ENCODE results near the gene PTCRA. TPM values are rescaled to one million over a fixed set of nuclear protein-coding genes. Genes with fewer than 3 reads are reported as not detected.

Gene PTCRA
- total RNA-seq, 4 donors from 2014 or later: not detected

DNA sequence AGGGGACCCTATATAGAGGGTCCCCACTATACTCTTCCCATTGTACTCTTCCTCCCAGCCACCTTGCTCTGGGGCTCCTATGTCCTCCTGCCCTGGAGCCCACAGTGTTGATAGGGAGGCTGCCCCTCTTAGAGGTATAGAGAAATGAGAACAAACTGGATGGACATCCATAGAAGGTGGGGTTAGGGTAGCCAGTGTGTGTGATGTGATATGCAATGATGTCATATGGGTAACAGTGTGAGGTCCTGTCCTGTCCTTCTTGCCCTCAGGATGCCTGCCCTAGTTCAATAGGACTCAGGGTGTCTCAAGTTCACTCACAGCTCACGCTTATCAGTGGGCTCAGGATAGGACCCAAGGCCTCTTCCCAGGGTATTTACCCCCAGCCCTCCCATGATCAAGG, 435 bp downstream of the PTCRA start:
- intact Hi-C loops (cut with DNase I; ENCODE audit: low total_unique reads) (no loop called here), in situ Hi-C loops (cut with MboI; ENCODE audit: low pct_ligation_motif_present in 1 of 4, low pct_unique_long_range_greater_than_20kb in 1 of 4, low sequenced_read_pairs in 3 of 4) (no loop called here)
- WGBS, 2 donors (ENCODE audit: low coverage in 1 of 2): 88% methylated on average over 1 of the region's 1 CpG; no CpG with 5 or more reads in 1 of the 2 donors
- H3K27me3 ChIP-seq: peaks cover 18% of the 10 kb centered on the region
- H3K9me3 ChIP-seq: no peaks in the 10 kb centered on the region
- no peaks in the 10 kb centered on the region for H3K36me3 ChIP-seq
- TF ChIP-seq POLR2AphosphoS5 (IDR thresholded peaks at IDR 0.05): no peak
- no peak for TF ChIP-seq POLR2A (IDR thresholded peaks at IDR 0.05)
- no peak for TF ChIP-seq EP300 (IDR thresholded peaks at IDR 0.05; ENCODE audit: low read depth)
- TF ChIP-seq, protein P1, sequence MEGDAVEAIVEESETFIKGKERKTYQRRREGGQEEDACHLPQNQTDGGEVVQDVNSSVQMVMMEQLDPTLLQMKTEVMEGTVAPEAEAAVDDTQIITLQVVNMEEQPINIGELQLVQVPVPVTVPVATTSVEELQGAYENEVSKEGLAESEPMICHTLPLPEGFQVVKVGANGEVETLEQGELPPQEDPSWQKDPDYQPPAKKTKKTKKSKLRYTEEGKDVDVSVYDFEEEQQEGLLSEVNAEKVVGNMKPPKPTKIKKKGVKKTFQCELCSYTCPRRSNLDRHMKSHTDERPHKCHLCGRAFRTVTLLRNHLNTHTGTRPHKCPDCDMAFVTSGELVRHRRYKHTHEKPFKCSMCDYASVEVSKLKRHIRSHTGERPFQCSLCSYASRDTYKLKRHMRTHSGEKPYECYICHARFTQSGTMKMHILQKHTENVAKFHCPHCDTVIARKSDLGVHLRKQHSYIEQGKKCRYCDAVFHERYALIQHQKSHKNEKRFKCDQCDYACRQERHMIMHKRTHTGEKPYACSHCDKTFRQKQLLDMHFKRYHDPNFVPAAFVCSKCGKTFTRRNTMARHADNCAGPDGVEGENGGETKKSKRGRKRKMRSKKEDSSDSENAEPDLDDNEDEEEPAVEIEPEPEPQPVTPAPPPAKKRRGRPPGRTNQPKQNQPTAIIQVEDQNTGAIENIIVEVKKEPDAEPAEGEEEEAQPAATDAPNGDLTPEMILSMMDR (IDR thresholded peaks at IDR 0.05): no peak
- H3K4me1 ChIP-seq: peaks cover 0 to 6% (median 4%) of the 10 kb centered on the region in 4 donors
- DNase-seq: no peak
- H3K4me3 ChIP-seq: no peak overlapping the region
- H3K27ac ChIP-seq: no peak overlapping the region

DNA sequence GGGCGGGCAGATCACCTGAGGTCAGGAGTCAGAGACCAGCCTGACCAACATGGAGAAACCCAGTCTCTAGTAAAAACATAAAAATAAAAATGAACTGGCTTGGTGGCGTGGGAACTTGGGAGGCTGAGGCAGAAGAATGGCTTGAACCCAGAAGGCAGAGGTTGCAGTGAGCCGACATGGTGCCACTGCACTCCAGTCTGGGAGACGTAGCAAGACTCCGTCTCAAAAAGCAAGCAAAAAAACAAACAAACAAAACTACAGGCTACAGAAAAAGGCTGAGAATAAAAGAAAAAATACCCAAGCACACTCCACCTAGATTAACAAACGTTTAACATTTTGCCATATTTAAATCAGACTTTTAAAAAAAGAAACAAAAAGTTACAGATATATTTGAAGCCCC, 5.9 kb downstream of the PTCRA start:
- Histone ChIP-seq H3K27me3 (peaks cover 3% of the 10 kb centered on the region), H3K4me1 (no peaks in the 10 kb centered on the region), H3K27ac (no peak overlapping the region), H3K4me3 (no peak overlapping the region), H3K36me3 (no peaks in the 10 kb centered on the region), H3K9me3 (no peaks in the 10 kb centered on the region)
- 61 to 73% methylated on average over 3 to 6 of the region's 6 CpGs for WGBS, 2 donors (ENCODE audit: low coverage in 1 of 2)
- in situ Hi-C loops (cut with MboI; ENCODE audit: low pct_ligation_motif_present in 1 of 4, low pct_unique_long_range_greater_than_20kb in 1 of 4, low sequenced_read_pairs in 3 of 4): no loop called here
- DNase-seq: no peak
- TF ChIP-seq POLR2AphosphoS5 (IDR thresholded peaks at IDR 0.05): no peak
- TF ChIP-seq, protein P1 (IDR thresholded peaks at IDR 0.05): no peak
- TF ChIP-seq EP300 (IDR thresholded peaks at IDR 0.05; ENCODE audit: low read depth): no peak
- TF ChIP-seq POLR2A (IDR thresholded peaks at IDR 0.05): no peak
- intact Hi-C loops (cut with DNase I; ENCODE audit: low total_unique reads): no loop called here

DNA sequence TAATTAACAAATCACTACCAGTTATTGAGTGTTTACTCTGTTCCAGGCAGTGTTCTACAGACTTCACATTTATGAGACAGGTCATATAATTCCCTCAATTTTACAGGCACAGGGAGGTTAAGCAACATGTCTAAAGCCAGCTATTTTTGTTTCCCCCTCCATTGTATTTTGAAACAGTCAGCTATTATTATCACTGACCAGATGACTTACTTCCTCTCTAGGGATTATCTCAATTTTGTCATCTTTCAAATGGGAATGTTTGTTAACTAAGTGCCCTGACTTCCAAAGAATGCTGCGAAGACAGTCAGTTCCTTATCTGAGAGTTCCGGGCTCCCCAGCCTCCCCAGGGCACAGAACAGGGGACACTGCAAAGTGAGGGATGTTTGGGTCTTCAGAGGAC, 7.8 kb downstream of the PTCRA start:
- Histone ChIP-seq H3K9me3 (no peaks in the 10 kb centered on the region), H3K36me3 (no peaks in the 10 kb centered on the region), H3K27ac (no peak overlapping the region), H3K4me3 (no peak overlapping the region), H3K4me1 (peaks cover 0 to 9% (median 4%) of the 10 kb centered on the region in 4 donors), H3K27me3 (peaks cover 3% of the 10 kb centered on the region)
- TF ChIP-seq POLR2AphosphoS5 (IDR thresholded peaks at IDR 0.05) (no peak), POLR2A (IDR thresholded peaks at IDR 0.05) (no peak)
- DNase-seq: no peak
- WGBS, 2 donors (ENCODE audit: low coverage in 1 of 2): 94% methylated on average over 2 of the region's 2 CpGs; no CpG with 5 or more reads in 1 of the 2 donors
- in situ Hi-C loops (cut with MboI; ENCODE audit: low pct_ligation_motif_present in 1 of 4, low pct_unique_long_range_greater_than_20kb in 1 of 4, low sequenced_read_pairs in 3 of 4) (no loop called here), intact Hi-C loops (cut with DNase I; ENCODE audit: low total_unique reads) (no loop called here)

DNA sequence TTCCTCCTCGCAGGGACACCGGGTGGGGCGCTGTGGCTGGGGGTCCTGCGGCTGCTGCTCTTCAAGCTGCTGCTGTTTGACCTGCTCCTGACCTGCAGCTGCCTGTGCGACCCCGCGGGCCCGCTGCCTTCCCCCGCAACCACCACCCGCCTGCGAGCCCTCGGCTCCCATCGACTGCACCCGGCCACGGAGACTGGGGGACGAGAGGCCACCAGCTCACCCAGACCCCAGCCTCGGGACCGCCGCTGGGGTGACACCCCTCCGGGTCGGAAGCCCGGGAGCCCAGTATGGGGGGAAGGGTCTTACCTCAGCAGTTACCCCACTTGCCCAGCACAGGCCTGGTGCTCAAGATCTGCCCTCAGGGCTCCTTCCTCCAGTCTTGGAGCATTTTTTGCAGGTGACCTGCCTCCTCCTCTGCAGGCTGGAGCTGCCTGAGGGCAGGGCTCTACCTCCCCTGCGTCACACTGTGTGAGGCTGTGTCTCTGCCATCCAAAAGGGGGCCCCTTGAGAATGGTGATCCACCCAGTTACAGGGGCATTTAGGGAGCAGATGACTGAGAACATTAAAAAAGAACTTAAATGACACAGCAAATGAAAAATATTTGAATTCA, 9.5 kb downstream of the PTCRA start:
- TF ChIP-seq EP300 (IDR thresholded peaks at IDR 0.05; ENCODE audit: low read depth) (no peak), POLR2AphosphoS5 (IDR thresholded peaks at IDR 0.05) (no peak), POLR2A (IDR thresholded peaks at IDR 0.05) (no peak)
- TF ChIP-seq, protein P1 (IDR thresholded peaks at IDR 0.05): no peak
- Histone ChIP-seq H3K4me1 (peaks cover 5 to 16% (median 11%) of the 10 kb centered on the region in 4 donors), H3K27me3 (peaks cover 3% of the 10 kb centered on the region), H3K27ac (no peak overlapping the region), H3K9me3 (no peaks in the 10 kb centered on the region), H3K4me3 (no peak overlapping the region), H3K36me3 (no peaks in the 10 kb centered on the region)
- WGBS, 2 donors (ENCODE audit: low coverage in 1 of 2): 68 to 100% methylated on average over 1 to 22 of the region's 23 CpGs
- in situ Hi-C loops (cut with MboI; ENCODE audit: low pct_ligation_motif_present in 1 of 4, low pct_unique_long_range_greater_than_20kb in 1 of 4, low sequenced_read_pairs in 3 of 4) (no loop called here), intact Hi-C loops (cut with DNase I; ENCODE audit: low total_unique reads) (no loop called here)
- DNase-seq: no peak

All from transverse colon (tissue), 4 donors.